Stimulated activated CD4-positive, alpha-beta T cell treated with anti-CD3 and anti-CD28 coated beads, Interleukin-2, amount 100 ng/mL, for 48 hours (primary cell): ENCODE data around the gene KCTD15.

Experiments
- DNase-seq, 2 donors: peaks; one replicate each; pipeline ENCODE4 v3.0.0-alpha.2; 2020

KCTD15 gene

DNA sequence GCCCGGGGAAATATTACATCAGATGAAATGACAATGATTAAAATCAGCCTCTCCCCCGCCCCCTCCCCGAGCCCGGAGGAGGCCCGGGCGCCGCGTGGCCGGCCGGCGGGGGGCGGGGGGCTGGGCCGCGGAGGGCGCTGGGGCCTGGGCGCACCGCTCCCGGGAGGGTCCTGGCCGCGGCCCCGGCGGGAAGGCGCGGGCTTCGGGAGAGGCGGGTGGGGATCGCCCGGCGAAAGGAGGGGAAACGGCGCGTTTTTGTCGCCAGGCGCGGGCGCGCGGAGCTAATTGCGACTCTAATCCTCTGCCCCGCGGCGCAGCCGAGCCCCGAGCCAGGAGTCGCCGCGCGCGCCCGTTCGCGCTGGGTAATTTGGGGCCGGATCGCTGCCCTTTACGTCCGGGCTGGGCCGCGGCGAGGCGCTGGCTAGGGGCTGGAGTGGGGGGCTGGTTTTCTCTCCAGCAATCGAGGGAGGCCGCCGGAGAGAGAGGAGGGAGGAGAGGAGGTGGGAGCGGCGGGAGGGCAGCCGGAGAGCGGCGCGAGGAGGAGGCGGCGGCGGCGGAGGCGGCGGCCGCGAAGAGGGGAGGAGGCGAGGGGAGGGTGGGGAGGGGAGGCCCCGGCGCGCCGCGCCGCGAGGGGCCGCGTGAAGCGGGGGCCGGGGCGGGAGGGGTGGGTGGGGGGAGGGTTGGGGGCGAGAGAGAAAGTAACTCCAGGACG is at the start of gene KCTD15:
KCTD15 (plus strand) TSS at position 707 of the 712 bp plus-strand sequence. CDS start 3,585 bp downstream, outside the sequence.
- peak; percentile 34 to 39 for DNase-seq

DNA sequence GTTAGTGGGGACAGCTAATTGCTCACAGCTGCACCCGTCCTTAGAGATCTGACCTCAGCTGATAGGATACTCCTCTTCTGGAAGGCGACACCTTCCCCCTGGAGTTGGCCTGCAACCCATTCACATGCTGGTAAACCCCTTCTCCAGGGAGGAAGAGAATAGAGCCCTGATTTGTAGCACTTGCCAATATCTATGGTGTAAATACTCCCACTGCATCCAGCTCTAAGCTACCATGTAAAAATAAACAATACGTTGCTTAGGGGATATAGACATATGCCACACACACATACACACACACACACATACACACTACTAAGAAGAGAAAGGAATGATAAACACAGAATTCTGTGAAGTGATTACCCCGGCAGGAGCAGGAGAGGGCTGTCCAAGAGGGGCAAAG is 49.4 kb upstream of the KCTD15 start:
- no peak for DNase-seq

DNA sequence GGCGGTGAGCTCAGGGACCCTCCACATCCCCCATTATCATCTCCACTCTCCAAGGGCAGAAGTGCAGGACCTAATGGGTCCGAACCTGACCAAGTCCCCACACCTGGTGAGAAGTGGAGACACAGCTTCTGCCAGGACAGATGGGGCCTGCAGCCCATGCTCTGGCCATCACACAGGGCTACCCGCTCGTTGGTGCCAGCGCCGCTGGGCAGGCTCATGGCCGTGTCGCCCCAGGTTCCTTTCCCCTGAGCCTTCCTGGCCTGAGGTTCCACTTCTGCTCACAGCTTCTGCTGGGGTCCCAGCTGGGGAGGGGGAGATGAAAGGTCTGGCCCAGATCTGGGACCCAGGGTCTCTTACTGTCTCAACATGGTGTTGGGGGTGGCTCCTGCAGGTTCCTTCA is 48.4 kb upstream of the KCTD15 start:
- DNase-seq: no peak

DNA sequence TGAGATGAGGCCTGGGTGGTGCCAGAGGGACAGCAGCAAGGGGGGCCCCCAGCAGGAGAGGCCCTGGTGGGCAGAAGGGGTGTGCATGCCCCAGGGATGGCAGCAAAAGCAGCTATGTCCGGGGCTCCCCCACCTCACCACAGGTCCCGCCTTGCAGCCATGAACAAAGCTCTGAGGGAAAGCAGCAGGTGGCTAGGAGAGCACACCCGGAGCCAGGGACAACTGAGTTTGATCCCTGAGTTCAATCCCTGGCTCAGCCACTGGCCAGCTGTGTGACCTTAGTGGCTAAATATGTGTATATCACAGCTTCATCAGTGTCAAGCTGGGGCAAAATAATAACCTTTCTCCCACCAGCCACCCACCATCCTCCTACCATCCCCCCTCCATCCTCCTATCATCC is 47.7 kb upstream of the KCTD15 start:
- no peak for DNase-seq

- no peak for DNase-seq
These were observed 47.0 kb upstream of the KCTD15 start for GRCh38 chr19:33749619-33750175.

DNA sequence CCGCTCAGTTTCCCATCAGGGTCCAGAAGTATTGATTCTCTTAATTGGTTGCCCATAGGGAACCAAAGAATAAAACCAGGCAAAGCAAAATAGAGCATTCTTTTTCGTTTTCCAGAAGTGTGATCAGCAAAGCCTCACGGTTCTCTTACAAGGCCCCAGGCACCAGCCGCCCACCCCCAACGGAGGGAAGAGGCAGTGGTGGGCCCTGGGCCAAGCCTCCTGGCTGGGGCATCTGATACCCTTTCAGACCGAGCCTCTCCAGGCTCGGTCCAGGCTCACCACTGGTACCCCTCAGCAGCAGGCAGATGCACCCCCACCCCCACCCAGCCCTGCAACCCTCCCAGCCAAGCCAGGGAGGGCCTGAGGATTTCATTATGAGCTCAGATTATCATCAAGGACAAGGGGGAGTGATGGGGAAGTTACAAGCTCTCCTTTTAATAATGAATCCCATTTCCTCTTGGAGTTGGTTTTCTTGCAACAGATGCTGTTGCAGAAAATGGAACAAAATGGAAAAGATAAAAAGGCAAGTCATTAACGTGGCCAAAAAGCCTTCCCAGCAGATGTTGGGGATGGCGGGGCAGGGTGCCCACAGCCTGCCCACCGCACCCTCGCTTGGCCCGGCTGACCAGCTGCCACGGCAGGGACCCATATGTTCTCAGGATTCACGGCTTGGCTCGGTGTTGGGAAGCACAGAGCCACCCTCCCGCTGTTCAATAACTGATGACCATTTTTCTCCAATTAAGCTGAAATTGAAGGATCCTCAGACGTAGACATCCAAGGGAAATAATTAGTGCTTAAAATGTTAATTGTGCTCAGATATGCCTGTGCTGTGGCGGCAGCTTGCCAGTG is 45.9 kb upstream of the KCTD15 start:
- no peak for DNase-seq

GRCh38 chr19:33751436-33751770 is 45.3 kb upstream of the KCTD15 start:
- no peak for DNase-seq

DNA sequence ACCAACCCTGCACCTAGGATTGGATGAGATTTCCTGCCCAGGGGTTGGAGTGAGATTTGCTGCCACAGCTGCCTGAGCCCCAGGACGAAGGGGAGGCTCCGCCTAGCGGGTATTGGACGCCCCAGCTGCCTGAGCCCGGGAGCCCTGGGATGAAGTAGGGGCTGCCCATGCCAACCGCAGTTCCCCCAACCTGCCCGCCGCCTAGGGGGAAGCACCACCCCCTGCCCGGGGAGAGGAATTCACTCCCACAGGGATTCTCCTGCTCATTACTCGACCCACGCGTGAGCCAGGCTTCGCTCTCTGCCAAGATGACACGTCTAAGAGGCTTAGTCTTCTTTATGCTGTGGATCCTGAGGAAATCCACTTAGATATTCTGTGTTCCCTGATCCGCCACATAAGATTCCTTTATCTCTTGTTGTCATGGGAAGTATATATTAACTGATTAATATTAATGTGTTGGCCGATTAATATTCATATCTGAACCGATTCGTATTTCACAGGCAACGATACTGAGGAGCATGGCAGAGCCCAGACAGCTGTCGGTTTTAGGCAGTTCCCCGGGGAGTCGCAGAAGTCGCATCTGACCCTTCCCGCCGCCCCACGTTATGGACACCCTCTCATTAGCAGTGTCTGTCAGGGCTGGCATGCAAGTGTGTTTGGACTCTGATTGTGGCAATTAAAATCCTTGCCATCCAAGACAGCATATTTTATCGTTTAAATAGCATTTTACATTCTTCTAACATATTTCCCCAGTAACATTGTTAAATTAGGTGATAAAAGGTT is 44.5 kb upstream of the KCTD15 start:
- no peak for DNase-seq

- no peak for DNase-seq
These were observed 43.7 kb upstream of the KCTD15 start for GRCh38 chr19:33752945-33753344.

DNA sequence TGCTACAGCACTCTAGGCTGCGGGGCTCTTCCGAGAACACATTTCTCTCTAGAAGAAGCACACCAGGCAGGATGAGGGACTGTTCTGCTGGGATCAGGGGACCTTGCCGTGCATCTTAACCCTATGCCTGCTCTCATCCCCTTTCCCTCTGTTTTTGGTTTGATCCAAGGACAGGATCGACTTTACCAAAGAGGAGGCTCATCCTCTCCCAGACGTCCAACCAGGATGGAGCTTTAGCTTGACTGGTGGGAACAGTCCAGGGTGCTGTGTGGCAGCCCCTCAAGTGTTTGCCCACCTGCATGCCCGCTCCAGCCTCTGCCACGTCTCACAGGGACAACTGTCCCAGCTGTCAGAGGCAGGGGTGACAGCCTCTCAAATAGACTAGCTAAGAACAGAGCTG is 42.3 kb upstream of the KCTD15 start:
- DNase-seq: no peak

GRCh38 chr19:33755099-33756035 is 41.3 kb upstream of the KCTD15 start:
- no peak for DNase-seq

- no peak for DNase-seq
These were observed 40.5 kb upstream of the KCTD15 start for GRCh38 chr19:33756177-33756576.

DNA sequence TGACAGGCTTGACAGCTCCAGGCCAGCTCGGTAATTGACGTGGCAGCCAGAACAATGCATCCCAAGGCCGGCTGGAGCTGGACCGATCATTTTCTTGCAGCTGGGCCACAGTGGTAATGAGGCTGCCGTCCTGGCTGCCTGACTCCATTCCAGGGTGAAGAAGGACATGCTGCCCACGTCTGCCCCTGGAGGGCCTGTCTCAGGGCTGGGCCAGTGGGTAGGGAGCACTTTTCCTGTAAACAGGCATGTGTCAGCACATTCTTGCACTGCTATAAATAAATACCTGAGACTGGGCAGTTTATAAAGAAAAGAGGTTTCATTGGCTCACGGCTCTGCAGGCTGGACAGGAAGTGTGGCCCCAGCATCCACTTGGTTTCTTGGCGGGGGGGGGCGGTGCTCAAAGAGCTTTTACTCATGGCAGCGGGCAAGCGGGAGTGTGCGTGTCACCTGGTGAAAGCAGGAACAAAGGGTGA is 38.1 kb upstream of the KCTD15 start:
- DNase-seq: no peak

DNA sequence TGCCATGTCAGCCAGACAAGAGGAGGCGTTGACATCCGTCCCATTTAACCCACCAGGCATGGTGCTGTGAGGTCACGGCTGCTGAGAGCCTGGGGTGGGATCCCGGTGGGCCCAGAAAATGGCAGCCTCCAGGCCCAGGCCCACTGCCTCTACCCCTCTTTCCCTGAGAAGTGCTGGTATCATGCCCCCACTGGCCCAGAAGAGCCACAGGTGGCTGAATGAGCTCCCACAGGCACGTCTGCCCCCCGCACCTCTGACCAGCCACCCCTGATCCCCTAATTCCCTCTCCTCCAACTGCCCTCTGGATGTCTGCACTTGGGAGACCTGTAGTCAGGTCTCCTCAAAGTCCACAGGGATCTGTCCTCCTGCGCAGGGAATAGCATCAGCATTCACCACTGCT is 37.3 kb upstream of the KCTD15 start:
- no peak for DNase-seq

- no peak for DNase-seq
These were observed 32.9 kb upstream of the KCTD15 start for GRCh38 chr19:33763633-33764371.

GRCh38 chr19:33766623-33767022 is 30.0 kb upstream of the KCTD15 start:
- DNase-seq: no peak

- DNase-seq: peak in 1 of 2 donors; percentile 7
These were observed 28.7 kb upstream of the KCTD15 start for GRCh38 chr19:33767898-33768413.

GRCh38 chr19:33769208-33769607 is 27.5 kb upstream of the KCTD15 start:
- no peak for DNase-seq

GRCh38 chr19:33770107-33770506 is 26.6 kb upstream of the KCTD15 start:
- DNase-seq: no peak

DNA sequence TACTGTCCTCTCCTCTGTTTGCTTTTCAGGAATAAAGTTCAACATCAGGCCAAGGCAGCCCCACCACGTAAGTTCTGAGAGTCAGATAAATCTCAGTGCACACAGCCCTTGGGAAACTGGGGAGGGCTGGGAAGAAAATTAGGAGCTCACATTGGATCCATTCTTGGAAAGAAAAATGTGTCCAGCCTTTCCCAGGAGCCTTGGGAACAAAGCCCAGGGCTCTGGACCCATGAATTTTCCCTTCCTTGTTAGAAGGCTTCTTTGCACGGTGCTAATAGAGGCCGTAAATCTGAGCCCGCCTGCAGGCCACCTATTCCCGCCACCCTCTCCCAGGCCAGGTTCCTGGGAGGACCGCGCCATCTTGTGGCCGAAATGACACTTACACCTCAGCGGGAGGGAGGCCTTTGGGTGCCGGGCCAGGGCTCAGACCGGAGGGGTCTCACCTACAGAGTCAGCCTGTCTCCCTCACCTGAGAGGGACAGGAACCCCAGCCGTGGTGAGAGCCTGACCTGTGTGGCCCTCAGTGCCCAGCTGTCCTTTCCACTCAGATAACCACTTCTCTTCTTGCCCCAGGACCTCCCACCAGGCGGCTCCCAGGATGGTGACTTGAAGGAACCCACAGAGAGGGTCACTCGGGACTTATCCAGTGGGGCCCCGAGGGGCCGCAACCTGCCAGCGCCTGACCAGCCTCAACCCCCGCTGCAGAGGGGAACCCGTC is 25.1 kb upstream of the KCTD15 start:
- DNase-seq: peak; percentile 77 to 80
